Astrocyte (in vitro differentiated cells and primary cell): ENCODE data around the gene PAX3. TPM values are rescaled to one million over a fixed set of nuclear protein-coding genes. Genes with fewer than 3 reads are reported as not detected.

Source experiments
- DNase-seq: peaks from one replicate; pipeline ENCODE4 v3.0.0-alpha.2; 2010; ENCODE audit warnings: low read depth
- FAIRE-seq: peaks from 2 replicates; lab custom pipeline; 2011; peaks lifted over from hg19 to GRCh38; lab: Jason Lieb, UNC
- H2AFZ ChIP-seq: 2 replicates; pipeline ENCODE4 v1.6.0; 2012; ENCODE audit warnings: low read depth, low read length, inconsistent platforms
- H3K27ac ChIP-seq: 2 replicates; pipeline ENCODE4 v1.5.1; 2011; ENCODE audit warnings: low read depth, low read length, inconsistent platforms
- H3K27me3 ChIP-seq: 2 replicates; pipeline ENCODE4 v1.6.0; 2011; ENCODE audit warnings: low read length, inconsistent platforms; ENCODE audit not compliant: insufficient read depth
- H3K36me3 ChIP-seq: 2 replicates; pipeline ENCODE4 v1.5.1; 2011; ENCODE audit warnings: low read length, inconsistent platforms; ENCODE audit not compliant: insufficient read depth
- H3K4me1 ChIP-seq: 2 replicates; pipeline ENCODE4 v1.5.1; 2011; ENCODE audit warnings: low read length, inconsistent platforms; ENCODE audit not compliant: insufficient read depth
- H3K4me2 ChIP-seq: 2 replicates; pipeline ENCODE4 v1.6.0; 2012; ENCODE audit warnings: low read length, inconsistent platforms
- H3K4me3 ChIP-seq: 2 replicates; pipeline ENCODE4 v1.5.1; 2011; ENCODE audit warnings: low read depth, mild to moderate bottlenecking, low read length, inconsistent platforms; ENCODE audit not compliant: insufficient read depth
- H3K79me2 ChIP-seq: 2 replicates; pipeline ENCODE4 v1.6.0; 2012; ENCODE audit warnings: mild to moderate bottlenecking, low read length, inconsistent platforms; ENCODE audit not compliant: insufficient read depth
- H3K9ac ChIP-seq: 2 replicates; pipeline ENCODE4 v1.6.0; 2012; ENCODE audit warnings: mild to moderate bottlenecking, low read length, inconsistent platforms
- H3K9me3 ChIP-seq: 2 replicates; pipeline ENCODE4 v1.5.1; 2012; ENCODE audit warnings: low read depth, mild to moderate bottlenecking, low read length, inconsistent platforms; ENCODE audit not compliant: insufficient read depth
- H4K20me1 ChIP-seq: 2 replicates; pipeline ENCODE4 v1.6.0; 2012; ENCODE audit warnings: low read length, inconsistent platforms; ENCODE audit not compliant: insufficient read depth
- H3K27ac Mint-ChIP-seq: one replicate; pipeline ENCODE4 v1.8.0; 2021; ENCODE audit warnings: mild to moderate bottlenecking, mixed read lengths; ENCODE audit not compliant: unreplicated experiment
- H3K27me3 Mint-ChIP-seq: one replicate; pipeline ENCODE4 v1.8.0; 2021; ENCODE audit warnings: low read depth, mixed read lengths; ENCODE audit not compliant: unreplicated experiment
- H3K36me3 Mint-ChIP-seq: one replicate; pipeline ENCODE4 v1.8.0; 2021; ENCODE audit warnings: low read depth, mixed read lengths; ENCODE audit not compliant: unreplicated experiment
- H3K4me1 Mint-ChIP-seq: one replicate; pipeline ENCODE4 v1.8.0; 2021; ENCODE audit warnings: low read depth, mixed read lengths; ENCODE audit not compliant: unreplicated experiment
- H3K4me3 Mint-ChIP-seq: one replicate; pipeline ENCODE4 v1.8.0; 2021; ENCODE audit warnings: mild to moderate bottlenecking, moderate library complexity, mixed read lengths; ENCODE audit not compliant: unreplicated experiment
- H3K9me3 Mint-ChIP-seq: one replicate; pipeline ENCODE4 v1.8.0; 2021; ENCODE audit warnings: mild to moderate bottlenecking, mixed read lengths; ENCODE audit not compliant: unreplicated experiment
- EZH2 ChIP-seq: IDR thresholded peaks from 2 replicates; pipeline ENCODE4 v1.6.1; 2012; ENCODE audit warnings: mild to moderate bottlenecking, low read length, inconsistent platforms; ENCODE audit not compliant: insufficient read depth
- total RNA-seq: library from RNA; stranded (reverse); gene quantifications from 2 replicates; pipeline ENCODE4 v1.2.1, GENCODE V29; 2021
- TF ChIP-seq, protein P1 (sequence below): IDR thresholded peaks from 2 replicates; pipeline ENCODE4 v1.5.1; 2011; ENCODE audit warnings: low read depth, mild to moderate bottlenecking, inconsistent platforms, low read length, moderate library complexity; ENCODE audit not compliant: insufficient read depth

Gene PAX3
- total RNA-seq, 1 donor from 2014 or later = not detected

DNA sequence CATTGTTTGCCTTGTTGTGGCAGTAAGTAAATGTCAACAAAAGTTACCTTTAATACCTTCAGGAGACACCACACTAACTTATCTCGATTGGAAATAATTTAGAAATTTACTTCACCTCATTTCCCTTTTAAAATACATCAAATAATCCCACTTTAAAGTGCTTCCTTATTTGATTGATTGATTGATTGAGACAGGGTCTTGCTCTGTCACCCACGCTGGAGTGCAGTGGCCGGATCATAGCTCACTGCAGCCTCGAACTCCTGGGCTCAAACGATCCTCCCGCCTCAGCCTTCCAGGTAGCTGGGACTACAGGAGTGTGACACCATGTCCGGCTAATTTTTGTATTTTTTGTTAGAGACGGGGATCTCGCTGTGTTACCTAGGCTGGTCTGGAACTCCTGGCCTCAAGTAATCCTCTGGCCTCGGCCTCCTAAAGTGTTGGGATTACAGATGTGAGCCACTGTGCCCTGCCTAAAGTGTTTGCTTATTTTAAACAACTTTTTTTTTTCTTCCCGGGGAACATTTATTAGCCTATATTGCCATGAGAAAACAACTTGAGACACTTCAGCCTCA lies 12.0 kb upstream of the PAX3 start:
- Mint-ChIP-seq H3K27ac (peak overlapping the region; percentile 41), H3K36me3 (peaks cover 2% of the 10 kb centered on the region), H3K9me3 (peaks cover 23% of the 10 kb centered on the region), H3K27me3 (peaks cover 98% of the 10 kb centered on the region), H3K4me3 (no peak overlapping the region), H3K4me1 (peaks cover 2% of the 10 kb centered on the region)
- no peaks in the 10 kb centered on the region for H3K79me2 ChIP-seq
- TF ChIP-seq EZH2 = no peak
- TF ChIP-seq, protein P1, sequence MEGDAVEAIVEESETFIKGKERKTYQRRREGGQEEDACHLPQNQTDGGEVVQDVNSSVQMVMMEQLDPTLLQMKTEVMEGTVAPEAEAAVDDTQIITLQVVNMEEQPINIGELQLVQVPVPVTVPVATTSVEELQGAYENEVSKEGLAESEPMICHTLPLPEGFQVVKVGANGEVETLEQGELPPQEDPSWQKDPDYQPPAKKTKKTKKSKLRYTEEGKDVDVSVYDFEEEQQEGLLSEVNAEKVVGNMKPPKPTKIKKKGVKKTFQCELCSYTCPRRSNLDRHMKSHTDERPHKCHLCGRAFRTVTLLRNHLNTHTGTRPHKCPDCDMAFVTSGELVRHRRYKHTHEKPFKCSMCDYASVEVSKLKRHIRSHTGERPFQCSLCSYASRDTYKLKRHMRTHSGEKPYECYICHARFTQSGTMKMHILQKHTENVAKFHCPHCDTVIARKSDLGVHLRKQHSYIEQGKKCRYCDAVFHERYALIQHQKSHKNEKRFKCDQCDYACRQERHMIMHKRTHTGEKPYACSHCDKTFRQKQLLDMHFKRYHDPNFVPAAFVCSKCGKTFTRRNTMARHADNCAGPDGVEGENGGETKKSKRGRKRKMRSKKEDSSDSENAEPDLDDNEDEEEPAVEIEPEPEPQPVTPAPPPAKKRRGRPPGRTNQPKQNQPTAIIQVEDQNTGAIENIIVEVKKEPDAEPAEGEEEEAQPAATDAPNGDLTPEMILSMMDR = no peak
- H3K4me2 ChIP-seq = no peak overlapping the region
- DNase-seq (no peak), FAIRE-seq (no peak)
- peaks cover 5% of the 10 kb centered on the region for H3K4me1 ChIP-seq
- no peaks in the 10 kb centered on the region for H4K20me1 ChIP-seq
- peaks cover 98% of the 10 kb centered on the region for H3K27me3 ChIP-seq
- H3K4me3 ChIP-seq = no peak overlapping the region
- H3K9ac ChIP-seq = no peak overlapping the region
- no peak overlapping the region for H2AFZ ChIP-seq
- no peak overlapping the region for H3K27ac ChIP-seq
- H3K36me3 ChIP-seq = no peaks in the 10 kb centered on the region
- peaks cover 8% of the 10 kb centered on the region for H3K9me3 ChIP-seq

DNA sequence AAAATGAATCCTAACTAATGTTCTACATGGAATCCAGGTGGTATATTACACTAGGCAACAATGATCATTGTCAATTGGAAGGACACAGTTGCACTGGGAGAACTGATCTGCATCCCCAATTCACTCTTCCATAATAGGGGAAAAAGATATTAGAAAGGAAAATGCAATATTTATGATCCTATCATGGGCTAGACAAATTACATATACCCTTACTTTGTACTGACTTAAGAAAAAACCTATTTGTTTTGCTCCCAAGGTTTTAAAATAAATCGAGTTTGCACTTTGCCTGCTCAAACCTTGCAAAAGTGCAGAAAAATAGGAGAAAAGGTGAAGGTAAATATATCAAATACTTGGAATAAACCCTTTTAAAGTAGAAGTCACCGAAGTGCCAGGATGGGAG lies 11.0 kb upstream of the PAX3 start:
- Histone ChIP-seq H3K79me2 (no peaks in the 10 kb centered on the region), H3K27ac (no peak overlapping the region), H3K36me3 (no peaks in the 10 kb centered on the region), H3K4me1 (peaks cover 5% of the 10 kb centered on the region), H3K9ac (no peak overlapping the region), H3K27me3 (peaks cover 98% of the 10 kb centered on the region), H4K20me1 (no peaks in the 10 kb centered on the region), H3K9me3 (peaks cover 8% of the 10 kb centered on the region), H3K4me2 (no peak overlapping the region), H3K4me3 (no peak overlapping the region), H2AFZ (no peak overlapping the region)
- FAIRE-seq (no peak), DNase-seq (no peak)
- Mint-ChIP-seq H3K9me3 (peaks cover 26% of the 10 kb centered on the region), H3K36me3 (peaks cover 2% of the 10 kb centered on the region), H3K4me3 (no peak overlapping the region), H3K27me3 (peaks cover 97% of the 10 kb centered on the region), H3K4me1 (peaks cover 1% of the 10 kb centered on the region), H3K27ac (no peak overlapping the region)
- TF ChIP-seq EZH2 = no peak
- TF ChIP-seq, protein P1 = no peak

DNA sequence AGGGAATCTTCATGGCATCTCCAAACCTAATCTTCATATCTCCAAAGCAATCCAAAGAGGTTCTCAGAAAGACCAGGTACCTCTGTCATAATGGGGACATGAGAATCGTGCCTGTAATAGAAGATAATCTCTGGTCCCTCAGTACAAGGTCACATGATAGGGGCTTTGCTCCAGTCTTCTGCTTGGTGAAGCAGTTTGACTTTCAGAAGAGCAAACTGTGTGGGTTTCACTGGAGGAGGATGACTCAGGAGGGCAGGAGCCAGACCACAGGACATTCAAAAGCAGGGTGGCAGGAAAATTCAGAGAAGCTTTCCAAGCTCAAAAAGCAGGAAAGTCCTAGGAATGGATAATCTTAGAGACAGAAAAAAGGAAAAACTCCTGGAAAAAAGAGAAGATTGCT lies 10.6 kb upstream of the PAX3 start:
- DNase-seq (no peak), FAIRE-seq (no peak)
- H3K79me2 ChIP-seq = no peaks in the 10 kb centered on the region
- H4K20me1 ChIP-seq = no peaks in the 10 kb centered on the region
- no peak overlapping the region for H3K4me2 ChIP-seq
- peaks cover 8% of the 10 kb centered on the region for H3K9me3 ChIP-seq
- H3K36me3 ChIP-seq = no peaks in the 10 kb centered on the region
- Mint-ChIP-seq H3K36me3 (peaks cover 2% of the 10 kb centered on the region), H3K9me3 (peaks cover 26% of the 10 kb centered on the region), H3K27ac (no peak overlapping the region), H3K4me3 (no peak overlapping the region), H3K27me3 (peaks cover 97% of the 10 kb centered on the region), H3K4me1 (peaks cover 1% of the 10 kb centered on the region)
- H2AFZ ChIP-seq = no peak overlapping the region
- H3K27ac ChIP-seq = no peak overlapping the region
- H3K4me3 ChIP-seq = no peak overlapping the region
- H3K9ac ChIP-seq = no peak overlapping the region
- H3K27me3 ChIP-seq = peaks cover 98% of the 10 kb centered on the region
- peaks cover 5% of the 10 kb centered on the region for H3K4me1 ChIP-seq
- TF ChIP-seq, protein P1 = no peak
- TF ChIP-seq EZH2 = no peak
